Subcutaneous abdominal adipose tissue (tissue), 5 donors: ENCODE data around the gene FAM53B.

Experiments used
- H3K27ac ChIP-seq: one replicate; pipeline ENCODE4 v1.7.0; 2013; ENCODE audit warnings: low read depth, mild to moderate bottlenecking, inconsistent platforms, low read length, moderate library complexity
- H3K27me3 ChIP-seq, 5 donors: one replicate each; pipeline ENCODE4 v1.7.0; 2013; ENCODE audit warnings: low read length in 5 of 5, inconsistent platforms in 1 of 5; ENCODE audit not compliant: control insufficient read depth in 5 of 5, insufficient read depth in 4 of 5
- H3K36me3 ChIP-seq, 5 donors: one replicate each; pipeline ENCODE4 v1.7.0; 2013; ENCODE audit warnings: low read length in 5 of 5; ENCODE audit not compliant: control insufficient read depth in 5 of 5, insufficient read depth in 5 of 5
- H3K4me1 ChIP-seq, 5 donors: one replicate each; pipeline ENCODE4 v1.7.0; 2013; ENCODE audit warnings: low read length in 5 of 5, mild to moderate bottlenecking in 3 of 5, moderate library complexity in 1 of 5; ENCODE audit not compliant: control insufficient read depth in 5 of 5, insufficient read depth in 5 of 5
- H3K4me3 ChIP-seq, 5 donors: one replicate each; pipeline ENCODE4 v1.7.0; 2013; ENCODE audit warnings: low read length in 5 of 5, low read depth in 1 of 5
- H3K9ac ChIP-seq, 5 donors: one replicate each; pipeline ENCODE4 v1.7.0; 2013; ENCODE audit warnings: low read length in 5 of 5, mild to moderate bottlenecking in 4 of 5, moderate library complexity in 3 of 5
- H3K9me3 ChIP-seq, 5 donors: one replicate each; pipeline ENCODE4 v1.7.0; 2013; ENCODE audit warnings: low read length in 5 of 5; ENCODE audit not compliant: control insufficient read depth in 5 of 5
- donor health status: healthy.
- donor health status: healthy.
- donor health status: healthy.
- donor health status: healthy.
- donor health status: healthy.

The FAM53B gene

DNA sequence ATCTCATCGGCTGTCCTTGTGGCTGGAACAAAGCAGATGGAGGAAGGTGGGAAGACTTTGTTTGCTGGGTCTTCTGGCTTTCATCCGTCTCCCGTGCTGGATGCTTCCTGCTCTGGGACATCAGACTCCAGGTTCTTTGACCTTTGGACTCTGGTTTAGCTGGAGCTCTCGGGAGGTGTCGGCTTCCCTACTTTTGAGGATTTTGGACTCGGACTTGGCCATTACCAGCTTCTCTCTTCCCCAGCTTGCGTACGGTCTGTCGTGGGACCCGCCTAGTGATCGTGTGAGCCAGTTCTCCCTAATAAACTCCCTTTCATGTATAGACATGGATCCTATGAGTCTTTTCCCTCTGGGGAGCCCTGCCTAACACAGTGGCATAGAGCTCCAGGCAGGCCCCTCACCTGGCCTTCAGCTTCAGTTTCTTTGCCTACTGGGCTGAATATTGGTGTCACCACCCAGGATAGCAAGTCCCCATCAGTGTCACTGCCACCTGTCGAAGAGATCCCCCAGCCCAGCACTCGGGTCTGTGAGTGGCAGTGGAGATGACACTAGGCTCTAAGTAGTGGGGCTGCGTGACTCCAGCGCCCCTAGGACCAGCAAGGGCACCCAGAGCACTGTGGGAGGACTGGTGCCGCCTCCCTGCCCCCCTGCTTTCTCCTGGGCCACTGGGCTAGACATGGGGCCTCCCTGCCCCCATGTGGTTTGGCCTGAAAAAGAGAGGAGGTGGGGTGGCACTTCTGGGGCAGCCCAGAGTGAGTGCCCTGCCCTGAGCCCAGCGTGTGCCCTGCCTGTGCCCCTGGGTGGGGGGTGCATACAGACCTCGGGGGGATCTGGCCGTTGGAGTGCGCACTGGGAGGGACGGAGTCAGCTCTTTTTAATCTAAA, 147.0 kb downstream of the FAM53B start:
- H3K9me3 ChIP-seq = peaks cover 0 to 4% (median 0%) of the 10 kb centered on the region in 5 donors
- no peaks in the 10 kb centered on the region for H3K4me1 ChIP-seq
- no peak overlapping the region for H3K4me3 ChIP-seq
- no peak overlapping the region for H3K27ac ChIP-seq
- H3K9ac ChIP-seq = no peak overlapping the region
- no peaks in the 10 kb centered on the region for H3K27me3 ChIP-seq
- H3K36me3 ChIP-seq = no peaks in the 10 kb centered on the region

- H3K27ac ChIP-seq = no peak overlapping the region
- H3K9ac ChIP-seq = no peak overlapping the region
- no peaks in the 10 kb centered on the region for H3K36me3 ChIP-seq
- no peaks in the 10 kb centered on the region for H3K4me1 ChIP-seq
- H3K9me3 ChIP-seq = peaks cover 4 to 10% (median 8%) of the 10 kb centered on the region in 5 donors
- H3K27me3 ChIP-seq = no peaks in the 10 kb centered on the region
- no peak overlapping the region for H3K4me3 ChIP-seq
Observed at GRCh38 chr10:124596116-124596785, 147.9 kb downstream of the FAM53B start.

GRCh38 chr10:124595143-124595883, 148.9 kb downstream of the FAM53B start:
- Histone ChIP-seq H3K4me1 (no peaks in the 10 kb centered on the region), H3K27ac (no peak overlapping the region), H3K36me3 (no peaks in the 10 kb centered on the region), H3K27me3 (no peaks in the 10 kb centered on the region), H3K4me3 (no peak overlapping the region), H3K9me3 (peaks cover 4 to 14% (median 8%) of the 10 kb centered on the region in 5 donors), H3K9ac (no peak overlapping the region)

- Histone ChIP-seq H3K36me3 (no peaks in the 10 kb centered on the region), H3K9ac (no peak overlapping the region), H3K27me3 (no peaks in the 10 kb centered on the region), H3K4me1 (peaks cover 0 to 3% (median 2%) of the 10 kb centered on the region in 5 donors), H3K4me3 (no peak overlapping the region), H3K9me3 (peaks cover 4 to 14% (median 8%) of the 10 kb centered on the region in 5 donors), H3K27ac (no peak overlapping the region)
Observed at GRCh38 chr10:124594240-124594639, 149.9 kb downstream of the FAM53B start.

DNA sequence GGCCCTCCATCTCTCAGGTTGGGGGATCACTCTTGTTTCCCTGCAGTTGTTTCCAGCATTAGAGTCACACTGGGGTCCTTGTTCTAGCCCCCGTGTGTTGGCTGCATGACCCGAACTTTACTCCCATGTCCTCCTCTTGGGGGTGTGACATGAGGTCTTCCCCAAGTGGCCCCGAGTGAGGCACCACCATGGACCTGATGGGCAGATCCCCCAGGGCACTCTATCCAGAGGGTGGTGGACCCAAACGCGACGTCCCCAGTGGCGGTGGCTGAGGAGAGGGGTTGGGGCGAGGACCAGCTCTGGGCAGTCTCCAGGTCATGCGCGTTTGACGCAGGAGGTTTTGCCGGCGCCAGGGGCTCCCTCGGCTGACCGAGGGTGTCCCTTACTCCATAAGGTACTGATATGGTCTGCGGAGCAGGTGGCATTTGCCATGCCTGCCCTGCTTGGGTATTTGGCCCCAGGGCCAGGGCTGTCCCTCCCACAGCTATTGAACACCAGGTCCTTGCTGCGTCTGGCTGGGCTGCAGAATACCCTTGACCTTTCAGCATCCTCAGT, 150.7 kb downstream of the FAM53B start:
- Histone ChIP-seq H3K27me3 (no peaks in the 10 kb centered on the region), H3K4me3 (no peak overlapping the region), H3K27ac (no peak overlapping the region), H3K9me3 (peaks cover 4 to 14% (median 8%) of the 10 kb centered on the region in 5 donors), H3K9ac (no peak overlapping the region), H3K36me3 (no peaks in the 10 kb centered on the region), H3K4me1 (peaks cover 3 to 10% (median 9%) of the 10 kb centered on the region in 5 donors)

- Histone ChIP-seq H3K9me3 (peaks cover 4 to 14% (median 8%) of the 10 kb centered on the region in 5 donors), H3K27ac (no peak overlapping the region), H3K27me3 (no peaks in the 10 kb centered on the region), H3K36me3 (no peaks in the 10 kb centered on the region), H3K9ac (no peak overlapping the region), H3K4me1 (peaks cover 3 to 12% (median 11%) of the 10 kb centered on the region in 5 donors), H3K4me3 (no peak overlapping the region)
Observed at GRCh38 chr10:124592736-124593430, 151.3 kb downstream of the FAM53B start.

- H3K27me3 ChIP-seq = no peaks in the 10 kb centered on the region
- peaks cover 3 to 12% (median 11%) of the 10 kb centered on the region in 5 donors for H3K4me1 ChIP-seq
- peaks cover 4 to 14% (median 8%) of the 10 kb centered on the region in 5 donors for H3K9me3 ChIP-seq
- no peak overlapping the region for H3K4me3 ChIP-seq
- H3K27ac ChIP-seq = no peak overlapping the region
- H3K9ac ChIP-seq = no peak overlapping the region
- no peaks in the 10 kb centered on the region for H3K36me3 ChIP-seq
Observed at GRCh38 chr10:124592101-124592500, 152.1 kb downstream of the FAM53B start.

DNA sequence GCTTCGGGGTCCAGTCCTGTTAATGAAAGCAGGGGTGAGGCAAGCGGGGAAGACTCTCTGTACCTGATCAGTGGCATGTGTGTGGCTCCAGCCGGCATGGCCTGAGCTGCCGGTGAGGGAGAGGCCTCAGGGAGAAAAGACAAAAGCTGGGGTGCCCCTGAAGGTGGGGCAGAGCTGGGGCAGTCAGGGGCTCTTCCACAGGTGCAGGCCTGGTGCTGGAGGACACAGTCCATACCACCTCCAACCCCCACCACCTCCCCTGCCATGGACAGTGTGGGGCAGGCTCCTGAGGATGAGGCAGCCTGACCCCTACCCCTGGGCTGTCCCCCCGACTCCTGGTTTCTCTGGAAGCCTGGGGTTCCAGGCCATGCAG, 153.1 kb downstream of the FAM53B start:
- Histone ChIP-seq H3K27ac (no peak overlapping the region), H3K9ac (no peak overlapping the region), H3K4me3 (no peak overlapping the region), H3K27me3 (no peaks in the 10 kb centered on the region), H3K4me1 (peaks cover 3 to 12% (median 11%) of the 10 kb centered on the region in 5 donors), H3K9me3 (peaks cover 4 to 14% (median 8%) of the 10 kb centered on the region in 5 donors), H3K36me3 (no peaks in the 10 kb centered on the region)
